Left kidney (tissue), 8 donors: ENCODE measurements around the gene ARHGEF5. TPM values are rescaled to one million over a fixed set of nuclear protein-coding genes. Genes with fewer than 3 reads are reported as not detected.
"Not testable (repeated sequence)": the region's sequence is repeated elsewhere in the genome, so short reads cannot be mapped to it uniquely, and the experiment has no call there.

ENCODE experiments used
- DNase-seq: peaks from one replicate; pipeline ENCODE4 v3.0.0-alpha.2; 2013
- long read RNA-seq, 8 donors: transcript quantifications; one replicate each; lab custom pipeline, GENCODE V29; 2026
- polyA plus RNA-seq: library from polyadenylated mRNA; unstranded; fragments of 120-200 nt; gene quantifications from one replicate; pipeline ENCODE4 v1.2.1, GENCODE V29; 2013; ENCODE audit not compliant: insufficient read length

The ARHGEF5 gene
- 18.8 TPM for polyA plus RNA-seq
- long read RNA-seq, donor 1, partial matches to known transcripts = 16 of 16 reads
- long read RNA-seq, donor 1, other reads (novel, unspliced or antisense) = 0 of 16 reads
- long read RNA-seq, donor 2, partial matches to known transcripts = 6 of 6 reads
- long read RNA-seq, donor 2, other reads (novel, unspliced or antisense) = 0 of 6 reads
- long read RNA-seq, donor 3 = 0 reads
- long read RNA-seq, donor 4 = 0 reads
- long read RNA-seq, donor 5, partial matches to known transcripts = 6 of 6 reads
- long read RNA-seq, donor 5, other reads (novel, unspliced or antisense) = 0 of 6 reads
- long read RNA-seq, donor 6 = 0 reads
- long read RNA-seq, donor 7, partial matches to known transcripts = 12 of 12 reads
- long read RNA-seq, donor 7, other reads (novel, unspliced or antisense) = 0 of 12 reads
- long read RNA-seq, donor 8 = 0 reads

DNA sequence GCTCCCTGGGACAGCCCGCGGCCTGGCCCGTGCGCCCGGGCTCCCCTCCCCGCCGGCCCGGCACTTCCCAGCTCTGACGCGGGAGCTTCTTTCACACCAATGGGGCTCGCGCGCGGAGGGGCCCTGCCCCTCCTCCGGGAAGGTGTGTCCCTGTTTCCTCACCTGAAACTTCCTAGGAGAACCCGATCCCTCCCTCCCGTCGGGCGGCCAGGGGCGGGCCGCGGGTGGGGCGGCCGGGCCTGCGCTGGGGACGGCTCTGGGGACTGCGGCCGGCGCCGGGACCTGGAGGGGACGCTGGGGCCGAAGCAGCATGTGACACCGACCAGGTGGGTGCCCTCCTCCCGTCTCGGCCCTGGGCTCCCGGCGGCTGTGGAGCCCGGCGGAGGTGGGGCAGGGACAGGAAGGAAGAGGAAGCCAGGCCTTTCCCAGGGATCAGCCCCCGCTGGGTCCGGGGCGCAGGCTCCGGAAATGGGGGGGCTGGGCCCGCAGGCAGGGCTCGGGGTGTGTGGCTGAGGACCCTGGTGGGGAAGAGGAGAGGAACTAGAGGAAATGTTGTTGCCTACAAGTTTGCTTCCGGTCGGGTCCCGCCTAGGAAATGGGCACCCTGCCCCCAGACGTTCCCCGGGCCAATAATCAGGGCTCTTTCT is at the start of gene ARHGEF5:
Gene ARHGEF5, plus strand, starts transcription at position 227 of the 647 bp plus-strand sequence. CDS start 7,268 bp downstream, outside the sequence.
- DNase-seq = not testable (repeated sequence)

DNA sequence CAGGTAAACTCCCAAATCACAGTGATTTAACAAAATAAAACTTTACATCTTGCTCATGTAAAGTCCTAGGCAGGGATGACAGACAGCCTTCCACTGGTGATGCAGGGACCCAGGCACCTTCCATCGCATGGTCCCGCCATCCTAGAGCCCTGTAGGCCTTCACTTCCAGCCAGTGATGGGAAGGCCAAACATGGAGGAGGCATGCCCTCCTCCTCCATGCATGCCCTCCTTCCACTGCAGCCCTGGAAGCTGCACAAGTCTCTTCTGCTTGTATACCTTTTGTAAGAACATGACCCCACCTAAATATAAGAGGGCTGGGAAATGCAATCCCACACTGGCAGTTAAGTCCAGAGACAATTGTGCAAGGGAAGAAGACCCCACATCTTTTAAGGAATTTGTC is 45.5 kb upstream of the ARHGEF5 start:
- DNase-seq = not testable (repeated sequence)

DNA sequence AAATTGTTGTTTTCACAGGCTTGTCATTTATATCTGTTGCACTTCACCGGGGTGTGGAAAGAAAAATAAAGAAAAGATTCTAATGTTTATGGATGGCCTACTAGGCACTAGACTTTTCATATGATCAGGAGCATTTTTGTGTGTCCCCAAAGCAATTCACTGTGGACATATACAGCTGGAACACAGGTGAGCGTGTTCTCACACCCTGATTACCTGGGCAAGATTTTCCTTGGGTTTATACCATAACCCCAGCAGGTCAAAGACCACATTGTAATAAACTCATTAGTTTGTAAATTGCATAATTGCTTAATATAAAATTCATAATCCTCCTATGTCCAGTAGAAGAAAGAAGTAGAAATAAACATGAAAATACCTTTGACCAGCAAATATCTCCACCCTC is 44.0 kb upstream of the ARHGEF5 start:
- DNase-seq = not testable (repeated sequence)

DNA sequence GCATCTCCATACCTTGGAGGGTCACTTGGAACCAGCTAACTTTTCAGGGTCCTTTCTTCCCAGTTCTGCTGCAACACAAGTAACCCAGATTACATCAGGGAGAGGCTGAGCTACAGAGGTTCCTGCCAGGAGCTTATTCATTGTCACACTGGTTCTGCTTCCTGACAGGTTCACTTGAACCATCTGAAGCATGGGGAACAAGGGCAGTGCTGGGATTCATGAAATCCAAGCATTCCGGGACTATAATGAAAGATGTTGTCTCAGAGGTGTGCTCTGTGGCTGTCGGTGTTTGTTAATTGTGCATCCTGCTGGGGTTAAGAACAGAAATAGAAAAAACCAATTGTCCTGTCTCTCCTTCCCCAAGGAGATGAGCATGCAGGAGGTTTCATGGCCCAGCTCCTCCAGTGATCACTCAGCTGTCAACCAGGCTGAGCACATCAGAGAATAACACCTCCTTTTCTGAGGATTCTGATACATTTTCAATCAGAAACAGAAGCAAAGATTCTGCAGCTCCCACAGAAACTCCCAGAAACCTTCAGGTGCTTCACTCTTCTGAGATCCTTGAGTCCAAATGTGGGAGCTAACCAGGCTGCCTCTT is 43.2 kb upstream of the ARHGEF5 start, which contains the start of gene OR2A1:
Gene OR2A1, plus strand, starts transcription at position 548 of the 598 bp plus-strand sequence. CDS start 5,706 bp downstream, outside the sequence.
- not testable (repeated sequence) for DNase-seq

DNA sequence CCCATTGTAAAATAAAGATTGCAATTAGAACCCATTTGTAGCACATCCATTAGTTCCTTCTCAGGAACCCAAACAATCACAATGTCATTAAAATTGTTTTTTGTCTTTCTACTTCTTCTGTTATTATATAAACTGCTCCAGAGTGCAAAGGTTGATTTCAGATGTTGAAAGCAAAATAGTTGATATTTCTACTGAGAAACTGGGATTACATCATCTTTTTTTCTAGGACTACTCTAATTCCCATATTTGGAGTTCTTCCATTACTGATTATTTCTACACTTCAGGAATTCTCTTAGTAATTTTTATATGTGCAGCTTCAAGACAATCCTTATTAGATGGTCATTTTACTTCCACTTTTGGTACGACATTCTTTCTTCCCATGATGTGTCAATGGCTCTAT is 37.7 kb upstream of the ARHGEF5 start:
- DNase-seq = not testable (repeated sequence)

DNA sequence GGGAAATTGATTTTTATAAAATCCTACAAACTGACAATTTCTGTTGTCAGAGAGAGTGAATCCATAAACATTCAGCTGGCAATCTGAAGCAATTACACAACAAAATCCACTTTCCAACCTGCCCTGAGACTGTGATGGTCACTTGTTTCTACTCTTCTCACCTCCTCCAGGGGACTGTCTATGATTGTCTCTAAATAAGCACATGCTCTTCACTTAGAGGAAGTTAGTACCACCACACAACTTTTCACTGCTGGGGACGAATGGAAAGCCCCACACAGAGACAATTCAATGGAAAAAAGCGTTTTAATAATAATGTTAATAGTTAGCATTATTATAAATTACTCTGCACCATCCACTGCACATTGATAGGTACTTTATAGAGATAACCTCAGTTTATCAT is 35.7 kb upstream of the ARHGEF5 start:
- not testable (repeated sequence) for DNase-seq

DNA sequence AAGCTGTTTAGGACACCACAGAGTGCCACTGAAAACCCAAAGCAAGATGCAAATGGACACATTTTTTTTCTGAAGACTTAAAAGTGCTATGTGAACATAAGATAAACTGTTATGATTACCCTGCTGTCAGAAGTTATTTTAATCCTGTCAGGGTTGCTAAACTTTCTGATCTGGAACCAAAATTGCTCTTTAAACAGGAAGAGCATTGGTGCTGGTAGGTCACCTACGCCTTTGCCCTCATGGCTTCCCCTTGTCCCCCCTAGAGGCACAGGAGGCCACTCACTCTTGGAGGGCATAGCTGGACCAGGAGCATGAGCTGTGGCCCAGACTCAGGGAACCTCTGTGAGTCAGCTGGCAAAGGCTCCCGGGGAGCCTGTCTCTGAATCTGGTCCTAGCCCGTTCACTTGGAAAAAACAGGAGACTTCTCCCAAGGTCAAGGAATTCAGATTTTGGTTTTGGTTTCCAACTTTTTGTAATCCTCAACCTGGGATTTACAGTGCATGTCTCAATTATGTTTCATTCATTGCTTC is 33.5 kb upstream of the ARHGEF5 start:
- DNase-seq = not testable (repeated sequence)

DNA sequence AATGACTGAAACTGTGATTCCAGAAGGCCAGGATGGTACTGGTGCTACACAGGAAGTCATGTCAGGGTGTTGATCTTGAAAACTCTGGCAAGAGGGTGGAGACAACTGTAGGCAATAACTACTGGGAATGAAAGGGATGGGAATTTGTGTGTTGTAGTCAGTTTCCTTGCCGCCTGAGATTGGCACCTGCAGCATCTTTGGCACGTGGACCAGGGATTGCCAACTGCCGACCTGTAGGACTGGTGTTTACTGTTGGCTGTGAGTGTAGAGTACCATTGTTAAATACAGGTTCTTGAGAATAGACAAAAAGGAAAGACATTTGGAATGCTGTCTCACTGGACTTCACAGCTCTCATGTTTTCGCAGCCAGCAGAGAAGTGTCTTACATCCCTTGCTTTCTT is 31.8 kb upstream of the ARHGEF5 start:
- not testable (repeated sequence) for DNase-seq

DNA sequence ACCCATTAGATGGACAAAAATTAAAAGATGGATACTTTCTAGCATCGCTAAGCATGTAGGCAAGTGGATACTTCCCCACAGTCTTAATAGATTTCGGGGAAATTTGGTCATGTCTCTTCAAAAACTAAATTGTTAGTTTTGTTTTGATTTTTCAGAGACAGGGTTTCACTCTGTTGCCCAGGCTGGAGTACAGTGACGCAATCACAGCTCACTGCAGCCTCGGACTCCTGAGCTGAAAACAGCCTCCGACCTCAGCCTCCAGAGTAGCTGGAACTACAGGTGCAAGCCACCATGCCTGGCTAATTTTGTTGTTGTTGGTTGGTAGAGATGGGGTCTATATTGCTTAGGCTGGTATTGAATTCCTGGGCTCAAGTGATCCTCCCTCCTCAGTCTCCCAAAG is 29.3 kb upstream of the ARHGEF5 start:
- not testable (repeated sequence) for DNase-seq

DNA sequence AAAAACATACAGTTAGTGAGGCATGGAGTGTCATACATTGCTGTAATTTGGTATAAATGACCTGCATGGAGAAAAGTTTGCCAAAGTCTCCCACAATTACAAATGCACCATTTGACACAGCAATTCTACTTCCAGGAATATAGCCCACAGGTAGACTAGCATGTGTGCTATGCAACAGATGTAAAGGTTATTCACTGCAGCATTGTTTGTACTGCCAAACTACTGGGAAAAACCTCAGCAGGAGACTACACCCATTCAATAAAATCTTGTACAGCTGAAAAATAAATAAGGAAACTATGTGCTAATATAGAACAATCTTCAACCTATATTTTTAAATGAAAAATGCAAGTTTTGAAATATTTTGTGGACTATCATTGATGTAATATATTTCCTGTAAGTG is 25.2 kb upstream of the ARHGEF5 start:
- not testable (repeated sequence) for DNase-seq

DNA sequence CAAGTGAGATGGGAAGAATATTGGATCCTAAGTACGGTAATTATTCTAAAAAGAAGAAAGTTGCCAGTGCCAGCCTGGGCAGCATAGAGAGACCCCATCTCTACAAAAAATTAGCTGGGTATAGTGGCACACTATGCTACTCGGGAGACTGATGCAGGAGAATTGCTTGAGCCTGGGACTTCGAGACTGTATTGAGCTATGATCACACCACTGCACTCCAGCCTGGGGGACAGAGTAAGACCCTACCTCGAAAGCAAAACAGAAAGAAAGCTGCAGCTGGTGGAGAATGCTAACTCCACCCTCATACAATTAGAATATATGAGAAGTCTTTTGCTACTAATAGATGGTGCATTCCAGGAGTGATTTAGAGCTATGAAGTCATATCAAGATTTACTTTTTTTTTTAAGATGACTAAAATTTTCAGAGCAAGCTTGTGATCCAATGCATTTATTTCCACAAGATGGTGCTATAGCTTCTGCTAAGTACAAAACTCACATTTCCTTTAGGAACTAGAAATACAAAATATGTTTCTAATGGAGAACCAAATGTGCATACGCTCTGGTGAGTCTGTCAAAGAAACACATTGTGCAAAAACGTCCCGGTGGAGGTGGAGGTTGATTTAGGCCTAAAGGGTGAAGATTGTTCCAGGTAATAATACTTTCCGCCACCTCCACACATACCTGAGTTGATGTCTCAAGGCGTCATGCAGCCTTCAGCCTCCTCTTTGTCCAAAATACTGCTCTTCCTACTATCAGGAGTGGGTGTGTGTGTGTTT is 23.8 kb upstream of the ARHGEF5 start:
- DNase-seq = not testable (repeated sequence)

DNA sequence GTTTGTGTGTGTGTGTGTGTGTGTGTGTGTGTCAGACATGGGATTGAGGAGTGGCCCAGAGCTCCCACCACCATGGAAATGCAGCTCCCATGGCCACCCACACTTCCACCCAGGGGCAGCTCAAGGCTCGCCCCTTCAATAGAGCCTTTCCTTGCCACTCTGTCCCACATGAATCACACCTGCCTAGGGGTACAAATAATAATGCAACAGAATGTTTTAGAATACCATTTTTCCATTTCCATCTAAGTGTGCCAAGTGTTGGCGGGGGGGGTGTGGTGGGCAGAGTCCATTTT is 23.3 kb upstream of the ARHGEF5 start:
- not testable (repeated sequence) for DNase-seq

DNA sequence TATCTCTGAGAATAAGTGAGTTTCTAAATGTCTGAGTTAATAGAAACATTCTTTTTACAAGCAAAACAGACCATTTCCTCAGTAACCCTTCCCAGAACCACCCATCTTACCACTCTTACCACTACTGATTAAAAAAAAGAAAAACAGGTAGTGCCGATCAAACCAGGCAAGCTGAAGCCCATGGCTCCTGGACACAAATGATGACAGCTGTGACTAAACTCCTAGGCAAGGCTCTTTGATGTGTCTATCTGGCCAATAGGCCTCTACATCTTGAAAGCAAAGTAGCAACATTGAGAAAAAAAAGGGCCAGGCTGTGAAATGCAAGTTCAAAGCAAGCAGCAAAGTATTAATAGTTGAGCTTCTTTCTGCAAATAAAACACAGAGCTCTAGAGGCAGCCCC is 6.6 kb upstream of the ARHGEF5 start:
- not testable (repeated sequence) for DNase-seq

DNA sequence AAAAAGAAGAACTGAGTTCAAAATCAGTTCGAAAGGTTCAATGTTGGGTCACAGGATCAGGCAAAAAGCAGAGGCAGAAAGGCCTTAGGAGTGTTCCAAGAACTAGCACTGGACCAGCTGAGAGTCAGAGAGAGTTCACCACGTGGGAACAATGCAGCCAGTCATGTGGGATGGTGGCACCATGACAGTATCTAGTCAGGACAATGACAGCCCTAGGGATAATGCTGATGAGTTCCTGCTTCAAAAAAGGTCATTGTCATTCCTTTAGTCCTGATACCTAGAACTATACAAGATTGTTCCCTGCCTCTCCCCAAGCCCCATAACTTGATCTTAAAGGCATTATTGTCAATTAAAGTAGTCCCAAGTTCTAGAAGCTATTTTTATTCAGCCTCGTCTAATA is 3.5 kb upstream of the ARHGEF5 start:
- DNase-seq = not testable (repeated sequence)

DNA sequence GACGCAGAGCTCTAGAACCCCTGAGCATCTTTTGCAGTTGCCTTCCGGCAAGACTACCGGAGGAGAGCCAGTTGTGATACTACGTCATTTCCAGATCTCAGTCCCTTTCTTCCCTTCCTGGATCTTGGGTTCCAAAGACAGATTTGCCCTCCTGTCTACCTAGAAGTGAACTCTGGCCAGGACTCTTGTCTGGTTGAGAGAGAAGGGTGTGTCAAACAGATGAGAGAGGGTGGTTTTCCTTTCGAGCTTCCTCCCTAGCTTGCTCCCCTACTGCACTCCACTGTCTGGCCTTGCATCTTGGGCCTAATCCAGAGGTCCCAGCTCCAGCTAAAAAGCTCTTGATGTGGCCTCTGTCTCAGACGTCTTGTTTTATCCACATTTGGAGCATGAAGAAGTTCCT is 983 bp downstream of the ARHGEF5 start:
- not testable (repeated sequence) for DNase-seq

DNA sequence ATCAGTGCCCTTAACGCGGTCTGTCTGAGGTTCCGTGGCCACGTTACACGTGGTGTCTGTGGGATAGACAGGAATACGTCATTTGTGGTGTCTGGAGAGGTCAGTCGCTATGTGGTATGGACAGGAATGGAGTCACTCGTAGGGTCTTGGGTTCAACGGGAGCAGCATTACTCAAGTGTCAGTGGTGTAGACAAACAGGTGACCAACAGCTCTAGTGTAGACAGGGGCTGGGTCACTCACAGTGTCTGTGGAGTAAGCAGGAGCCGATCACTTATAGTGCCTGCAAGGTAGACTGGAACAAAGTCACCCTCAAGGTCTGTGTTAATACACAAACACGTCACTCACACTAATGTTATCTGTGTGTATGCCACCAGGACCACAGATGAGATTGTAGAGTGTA is 1.7 kb downstream of the ARHGEF5 start:
- not testable (repeated sequence) for DNase-seq

DNA sequence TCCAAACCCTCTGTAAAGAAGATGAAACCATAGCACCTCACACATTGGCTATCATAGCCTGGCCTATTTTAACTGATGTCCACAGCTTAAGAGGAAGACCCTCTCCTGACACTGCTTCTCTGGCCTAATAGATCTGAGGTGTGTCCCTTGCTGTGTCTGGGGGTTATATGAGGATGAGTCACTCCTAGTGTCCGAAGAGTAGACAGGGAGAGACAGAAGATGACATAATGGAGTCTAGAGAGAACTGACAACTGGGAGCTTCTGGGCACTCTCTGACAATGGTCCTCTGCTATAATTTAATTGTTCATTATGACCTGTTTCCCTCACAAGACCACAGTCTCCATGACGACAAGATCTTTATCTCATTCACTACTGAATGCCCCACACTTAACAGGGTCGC is 6.9 kb downstream of the ARHGEF5 start:
- DNase-seq = not testable (repeated sequence)

DNA sequence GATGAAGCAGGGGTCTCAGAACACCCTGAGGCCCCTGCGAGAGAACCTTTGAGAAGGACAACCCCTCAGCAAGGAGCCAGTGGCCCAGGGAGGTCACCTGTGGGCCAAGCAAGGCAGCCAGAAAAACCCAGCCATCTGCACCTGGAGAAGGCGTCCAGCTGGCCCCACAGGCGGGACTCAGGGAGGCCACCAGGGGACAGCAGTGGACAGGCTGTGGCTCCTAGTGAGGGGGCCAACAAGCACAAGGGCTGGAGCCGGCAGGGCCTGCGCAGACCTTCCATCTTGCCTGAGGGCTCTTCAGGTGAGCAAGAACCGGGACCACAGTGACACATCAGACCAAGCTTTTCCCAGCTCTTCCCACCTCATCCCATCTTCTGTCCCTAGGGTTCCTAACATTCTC is 10.3 kb downstream of the ARHGEF5 start:
- not testable (repeated sequence) for DNase-seq

DNA sequence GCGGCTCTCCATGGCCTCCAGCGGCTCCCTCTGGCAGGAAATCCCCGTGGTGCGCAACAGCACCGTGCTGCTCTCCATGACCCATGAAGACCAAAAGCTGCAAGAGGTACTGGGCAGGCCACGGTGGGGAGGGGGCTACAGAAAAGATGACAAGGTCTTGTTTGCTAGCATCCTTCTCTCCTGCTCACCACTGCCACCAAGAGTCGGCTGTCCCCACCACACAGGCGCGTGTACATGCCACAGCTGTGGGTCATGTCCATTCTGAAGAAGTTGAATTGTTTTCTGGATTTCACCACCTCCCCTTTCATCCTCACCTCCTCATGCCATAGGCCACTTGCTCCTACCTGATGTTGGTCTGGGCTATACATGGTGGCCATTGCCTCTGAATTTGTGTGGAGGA is 12.0 kb downstream of the ARHGEF5 start:
- not testable (repeated sequence) for DNase-seq

DNA sequence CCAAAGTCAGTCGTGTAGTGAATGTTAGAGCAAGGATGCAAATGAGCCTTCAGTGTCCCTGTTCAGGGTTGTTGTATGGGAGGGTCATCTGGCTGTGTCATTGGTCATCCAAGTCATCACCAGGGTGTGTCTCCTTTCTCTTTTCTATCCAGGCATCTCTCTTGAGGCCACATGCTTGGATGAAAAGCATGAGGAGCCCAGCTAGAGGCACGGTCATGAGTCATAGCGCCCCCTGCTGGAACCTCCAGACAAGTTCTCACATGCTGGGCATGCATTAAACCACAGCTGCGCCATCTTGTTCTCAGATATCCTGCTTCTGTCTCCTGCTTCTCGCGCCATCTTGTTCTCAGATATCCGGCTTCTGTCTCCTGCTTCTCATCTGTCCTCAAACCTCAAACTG is 14.0 kb downstream of the ARHGEF5 start:
- not testable (repeated sequence) for DNase-seq

DNA sequence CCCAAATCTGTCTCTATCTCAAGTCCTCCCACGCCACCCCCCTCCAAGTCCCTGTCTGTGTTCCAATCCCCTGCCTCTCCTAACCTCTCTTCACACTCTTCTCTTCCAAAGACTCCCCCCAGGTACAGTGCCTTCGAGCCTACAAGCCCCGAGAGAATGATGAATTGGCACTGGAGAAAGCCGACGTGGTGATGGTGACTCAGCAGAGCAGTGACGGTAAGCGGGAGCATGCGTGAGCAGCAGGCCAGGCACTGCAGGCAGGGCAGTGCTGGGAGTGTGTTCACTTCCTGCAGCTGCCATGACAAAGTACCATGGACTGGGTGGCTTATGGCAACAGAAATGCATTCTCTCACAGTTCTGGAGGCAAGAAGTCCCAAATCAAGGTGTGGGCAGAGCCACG is 23.4 kb downstream of the ARHGEF5 start:
- DNase-seq = no peak
